Measurements from ENCODE around the gene CRMP1.

- TF ChIP-seq CTCF (conservative IDR thresholded peaks at IDR 0.05; ENCODE audit: low read length) (no peak), EZH2phosphoT487 (IDR thresholded peaks at IDR 0.05; ENCODE audit: borderline replicate concordance) (no peak)
Observed at GRCh38 chr4:5913454-5913853, 20.6 kb upstream of the CRMP1 start.

Data from Loucy (cell line).